CD4-positive, alpha-beta T cell treated with Interleukin-17A for 1 hour (primary cell): ENCODE measurements around the gene PDLIM7.

Experiments
- DNase-seq: peaks from one replicate; pipeline ENCODE4 v3.0.0-alpha.2; 2020

The PDLIM7 gene

DNA sequence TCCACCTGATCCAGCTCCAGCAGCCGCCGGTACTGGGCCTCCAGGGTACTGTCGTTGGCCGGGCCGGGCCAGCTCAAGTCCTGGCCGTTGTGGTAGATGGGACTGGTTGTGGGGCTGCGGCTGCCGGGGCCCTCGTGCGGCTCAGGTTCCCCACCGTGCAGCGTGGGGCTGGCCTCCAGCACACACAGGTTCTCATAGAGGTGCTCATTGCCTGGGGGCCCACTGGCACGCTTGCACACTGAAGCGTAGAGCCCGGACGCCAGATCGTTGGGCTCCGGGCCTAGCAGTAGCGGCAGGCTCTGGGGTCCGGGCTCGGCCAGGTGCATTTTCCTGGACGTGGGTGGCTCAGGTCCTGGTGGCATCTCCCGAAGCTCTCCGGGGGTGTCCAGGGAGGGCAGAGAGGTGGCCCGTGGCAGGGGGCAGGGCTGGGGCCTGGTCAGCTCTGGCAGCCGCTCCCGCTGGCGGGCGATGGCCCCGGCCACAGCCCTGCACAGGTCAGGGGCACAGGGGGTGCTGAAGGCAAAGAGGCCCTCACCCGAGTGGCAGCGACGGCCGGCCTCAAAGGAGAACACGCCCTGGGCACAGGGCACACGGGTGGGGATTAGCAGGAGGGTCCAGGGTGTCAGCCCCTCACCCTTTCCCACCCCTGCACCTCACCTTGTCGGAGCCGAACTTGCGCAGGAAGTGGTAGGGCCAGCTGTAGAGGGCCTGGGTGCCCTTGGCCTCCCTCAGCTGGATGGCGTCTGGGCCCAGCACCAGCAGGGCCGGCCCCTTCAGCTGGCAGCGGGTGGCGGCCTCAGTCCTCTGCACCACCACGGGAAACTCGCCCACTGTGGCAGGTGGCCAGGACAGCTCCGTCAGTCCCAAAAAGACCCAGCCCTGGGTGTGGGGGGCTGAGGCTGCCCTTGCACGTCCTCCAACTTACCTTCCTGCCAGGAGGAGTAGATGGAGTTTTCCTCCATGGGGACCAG, 7.0 kb upstream of the PDLIM7 start:
- no peak for DNase-seq

DNA sequence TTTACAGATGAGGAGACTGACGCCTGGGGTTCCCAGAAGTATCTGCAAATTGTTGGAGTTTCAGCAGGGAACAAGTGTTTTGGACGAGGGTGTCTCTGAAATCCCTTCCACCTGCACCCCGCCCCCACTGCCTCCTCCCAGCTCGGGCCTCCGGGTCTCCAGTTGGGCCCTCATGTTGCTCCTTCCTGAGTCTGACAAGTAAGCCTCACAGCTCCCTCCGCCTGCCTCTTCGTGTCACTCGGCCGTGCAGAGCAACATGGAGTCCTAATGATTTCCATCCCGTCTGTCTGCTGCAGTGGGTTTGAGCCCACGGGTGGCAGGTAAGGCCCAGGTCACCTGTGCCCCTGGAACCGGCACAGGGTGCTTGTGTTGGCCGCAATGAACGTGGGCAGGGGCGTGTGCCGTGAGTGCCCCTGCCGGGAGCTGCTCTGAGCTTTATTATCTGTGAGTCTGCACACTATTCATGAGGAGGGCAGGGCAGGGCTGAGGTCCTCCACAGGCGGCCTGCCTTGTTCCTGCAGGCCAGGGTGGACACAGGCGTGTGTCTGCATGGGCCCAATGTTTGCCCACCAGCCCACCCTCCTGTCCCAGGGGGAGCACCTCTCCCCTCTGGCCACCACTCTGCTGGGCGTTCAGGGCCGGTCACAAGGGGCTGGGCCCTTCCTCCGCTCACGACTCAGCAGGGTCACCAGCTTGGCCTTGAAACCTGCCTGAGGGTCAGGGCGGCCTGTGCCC, 6.1 kb upstream of the PDLIM7 start:
- DNase-seq = no peak

DNA sequence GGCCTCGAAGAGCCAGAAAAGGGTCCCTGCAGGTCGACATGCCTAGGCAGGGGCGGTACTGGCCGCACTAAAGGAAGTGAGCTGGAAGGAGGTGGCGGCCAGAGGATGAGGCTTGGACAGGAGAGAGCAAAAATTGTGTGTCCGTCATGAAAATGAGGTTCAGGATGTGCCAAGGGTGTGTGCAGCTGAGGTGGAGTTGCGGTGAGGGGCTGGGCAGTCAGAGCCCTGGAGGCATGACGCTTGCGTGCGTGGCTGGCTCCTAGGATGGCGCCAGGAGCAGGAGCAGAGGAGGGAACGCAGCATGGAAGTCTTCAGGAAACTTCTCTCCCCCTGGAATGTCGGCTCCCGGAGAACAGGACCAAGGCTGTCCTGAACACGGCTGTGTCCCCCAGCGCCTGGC, 5.5 kb upstream of the PDLIM7 start:
- no peak for DNase-seq

DNA sequence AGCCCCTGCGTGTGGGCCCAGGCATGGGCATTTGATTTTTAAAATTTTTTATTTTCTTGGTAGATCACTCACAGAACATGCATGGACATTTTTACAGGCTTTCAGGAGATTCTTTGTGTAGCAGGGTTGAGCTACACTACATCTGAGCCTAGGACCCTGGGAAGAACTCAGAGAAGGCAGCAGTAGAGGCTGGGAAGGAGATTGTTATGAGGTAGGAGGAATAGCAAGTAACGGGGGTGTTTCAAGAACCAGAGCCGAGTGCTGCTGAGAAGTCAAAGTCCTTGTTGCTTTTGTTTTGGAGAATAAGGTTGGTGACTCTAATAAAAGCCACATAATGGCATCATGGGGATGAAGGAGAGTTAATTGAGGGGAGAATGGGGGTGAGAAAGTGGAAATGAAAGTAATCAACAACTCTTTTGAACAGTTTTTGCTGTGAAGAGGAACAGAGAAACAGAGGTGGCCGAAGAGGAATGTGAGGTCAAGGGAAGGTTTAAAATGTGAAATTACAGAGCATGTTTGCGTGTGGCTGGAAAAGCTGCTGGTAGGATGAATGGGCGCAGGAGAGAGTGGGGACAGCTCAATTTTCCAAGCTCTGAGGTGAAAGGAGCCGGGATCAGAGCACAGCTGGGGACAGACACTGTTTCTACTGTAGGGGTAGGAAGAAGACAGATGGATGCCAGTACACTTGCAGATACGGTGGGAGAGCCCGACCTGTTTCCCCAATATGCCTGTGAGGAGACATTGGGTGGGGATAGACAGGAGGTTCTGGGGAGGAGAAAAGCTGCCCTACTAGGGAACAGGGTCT, 4.7 kb upstream of the PDLIM7 start:
- DNase-seq = no peak

DNA sequence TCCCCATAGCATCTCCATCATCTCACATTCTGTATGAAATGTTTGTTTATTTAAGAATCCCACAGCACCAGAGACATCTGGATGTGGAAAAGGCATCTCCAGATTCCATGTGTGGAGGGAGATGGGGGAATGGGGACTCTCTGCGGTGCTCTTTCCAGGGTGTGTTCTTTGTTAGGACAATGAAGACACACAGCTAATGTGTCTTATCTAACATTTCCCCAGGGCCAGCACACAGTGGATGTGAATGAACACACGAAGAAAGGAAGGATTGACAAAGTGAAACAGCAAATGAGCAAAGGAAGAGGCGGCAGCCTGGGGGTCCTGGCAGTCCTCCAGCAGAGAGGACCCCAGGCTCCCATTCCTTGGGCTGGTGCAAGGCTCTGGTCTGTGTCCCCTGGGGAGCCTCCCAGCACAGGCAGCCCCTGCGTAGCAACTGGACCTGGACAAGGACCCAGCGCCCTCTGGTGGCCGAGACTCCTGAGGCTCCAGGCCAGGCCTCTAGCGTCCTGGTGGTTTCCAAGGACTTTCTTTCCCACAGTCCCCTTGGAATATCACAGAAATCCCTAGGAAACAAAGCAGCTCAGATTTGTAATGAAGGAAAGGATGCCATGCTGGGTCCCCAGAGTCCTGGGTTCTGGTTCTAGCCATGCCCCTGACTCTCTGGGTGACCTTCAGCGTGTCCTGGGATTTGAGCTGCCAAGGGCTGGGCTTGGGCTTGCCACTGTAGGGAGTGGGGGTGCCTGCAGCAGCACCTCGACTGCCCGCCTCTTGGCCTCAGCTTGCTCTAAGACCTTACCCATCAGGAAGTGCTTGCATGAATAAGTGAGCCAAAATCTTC, 3.5 kb upstream of the PDLIM7 start:
- DNase-seq = peak; percentile 83

DNA sequence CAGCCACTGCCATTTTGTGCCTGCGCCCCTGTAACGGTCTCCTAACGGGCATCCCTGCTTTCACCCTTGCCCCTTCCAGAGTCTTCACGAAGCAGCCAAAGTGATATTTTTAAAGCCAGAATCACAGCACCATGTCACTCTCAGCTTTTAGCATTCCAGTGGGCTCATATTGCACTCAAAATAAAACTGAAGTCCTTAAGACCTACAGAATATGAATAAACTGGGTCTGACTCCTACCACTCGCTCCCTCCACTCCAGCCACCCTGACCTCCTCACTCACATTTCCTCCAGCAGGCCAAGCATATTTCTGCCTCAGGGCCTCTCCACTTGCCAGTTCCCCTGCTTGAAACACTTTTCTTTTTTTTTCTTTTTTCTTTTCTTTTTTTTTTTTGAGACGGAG, 2.4 kb upstream of the PDLIM7 start:
- no peak for DNase-seq

DNA sequence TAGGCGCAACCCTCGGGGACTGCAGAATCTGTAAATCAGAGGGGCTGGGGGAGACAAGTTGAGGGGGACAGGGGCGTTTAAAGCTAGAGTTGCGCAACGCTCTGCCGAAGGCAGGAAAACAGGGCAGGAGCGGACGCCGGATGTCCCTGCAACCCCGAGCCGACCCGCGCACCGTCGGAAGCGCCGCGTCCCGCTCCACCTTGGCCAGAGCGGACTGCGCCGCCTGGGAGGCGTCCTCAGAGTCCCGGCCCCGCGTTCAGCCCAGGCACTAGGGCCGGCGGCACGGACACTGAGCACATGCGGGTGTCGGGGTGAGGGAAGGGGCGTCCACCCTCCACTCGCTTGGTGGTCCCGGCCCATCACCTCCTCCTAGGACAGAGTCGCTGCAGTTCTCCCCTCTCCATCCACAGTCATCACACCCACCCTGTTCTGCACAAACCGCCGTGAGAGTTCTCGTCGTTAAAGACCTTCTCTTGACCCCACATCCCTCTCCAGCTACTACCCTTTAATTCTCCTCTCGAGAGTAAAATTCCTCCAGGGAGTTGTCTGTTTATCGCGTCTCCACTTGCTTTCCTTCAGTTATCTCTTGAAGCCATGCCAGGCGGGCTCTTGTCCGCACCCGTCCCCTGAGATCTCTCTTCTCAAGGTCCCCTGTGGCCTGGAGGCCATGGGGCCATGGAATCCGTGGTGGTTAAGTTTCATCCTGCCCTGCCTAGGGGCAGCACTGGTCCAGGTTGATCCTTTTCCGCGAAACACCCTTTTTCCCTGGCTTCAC, 796 bp upstream of the PDLIM7 start:
- no peak for DNase-seq

DNA sequence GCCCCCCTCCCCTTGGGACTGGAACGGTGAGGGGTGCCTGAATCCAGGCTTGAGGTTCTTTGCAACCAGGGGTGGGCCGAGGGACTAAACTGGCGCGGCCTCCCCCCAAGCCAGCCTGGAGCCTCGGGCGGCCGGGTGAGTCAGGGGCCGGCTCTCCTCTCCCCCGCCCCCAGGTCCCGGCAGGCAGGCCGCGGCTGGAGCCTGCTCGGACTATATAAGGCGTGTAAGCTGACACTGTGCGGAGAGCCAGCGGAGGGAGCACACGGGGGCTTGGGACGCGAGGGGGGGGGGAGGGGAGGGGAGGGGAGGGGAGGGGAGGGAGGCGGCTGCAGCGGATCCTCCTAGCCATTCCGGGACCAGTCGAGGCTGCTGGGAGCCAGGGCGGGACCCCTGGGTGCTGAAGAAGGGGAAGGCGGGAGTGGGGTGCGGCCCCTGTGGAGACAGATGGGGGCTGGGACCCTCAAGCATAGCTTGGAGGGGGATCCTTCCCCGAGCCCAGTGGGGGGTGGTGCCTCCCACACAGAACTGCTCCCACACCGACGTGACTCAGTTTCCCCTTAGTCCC, 595 bp downstream of the PDLIM7 start:
- DNase-seq = no peak

DNA sequence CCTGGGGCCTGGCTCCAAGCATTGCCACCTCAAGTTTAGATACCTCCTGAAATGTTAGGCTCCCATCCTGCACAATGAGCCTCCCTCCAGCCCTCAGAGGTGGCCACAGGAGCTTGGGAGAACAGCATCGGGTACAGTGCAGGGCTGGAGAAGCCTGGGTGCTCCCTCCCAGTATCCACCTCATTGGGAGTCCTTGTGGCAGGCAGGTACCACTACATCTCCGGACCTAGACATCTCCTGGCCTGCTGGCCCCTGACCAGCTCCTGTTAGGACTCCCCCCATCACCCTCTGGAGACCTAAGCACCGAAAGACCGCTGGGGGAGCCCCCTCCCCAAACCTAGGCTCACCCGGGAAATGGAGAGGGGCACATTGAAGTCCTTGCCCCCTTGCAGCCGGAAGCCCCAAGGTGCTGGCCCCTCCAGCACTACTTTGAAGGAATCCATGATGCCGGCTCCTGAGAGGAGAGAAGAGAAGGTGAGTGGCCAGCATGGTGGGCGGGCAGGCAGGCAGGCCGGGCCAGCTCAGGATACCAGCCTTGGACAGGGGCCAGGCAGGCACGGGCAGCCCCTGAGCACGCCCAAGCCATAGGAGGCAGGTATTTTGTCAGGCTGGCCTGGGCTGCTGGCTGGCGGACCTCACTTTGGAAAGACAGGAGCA, 1.2 kb downstream of the PDLIM7 start:
- DNase-seq = no peak

DNA sequence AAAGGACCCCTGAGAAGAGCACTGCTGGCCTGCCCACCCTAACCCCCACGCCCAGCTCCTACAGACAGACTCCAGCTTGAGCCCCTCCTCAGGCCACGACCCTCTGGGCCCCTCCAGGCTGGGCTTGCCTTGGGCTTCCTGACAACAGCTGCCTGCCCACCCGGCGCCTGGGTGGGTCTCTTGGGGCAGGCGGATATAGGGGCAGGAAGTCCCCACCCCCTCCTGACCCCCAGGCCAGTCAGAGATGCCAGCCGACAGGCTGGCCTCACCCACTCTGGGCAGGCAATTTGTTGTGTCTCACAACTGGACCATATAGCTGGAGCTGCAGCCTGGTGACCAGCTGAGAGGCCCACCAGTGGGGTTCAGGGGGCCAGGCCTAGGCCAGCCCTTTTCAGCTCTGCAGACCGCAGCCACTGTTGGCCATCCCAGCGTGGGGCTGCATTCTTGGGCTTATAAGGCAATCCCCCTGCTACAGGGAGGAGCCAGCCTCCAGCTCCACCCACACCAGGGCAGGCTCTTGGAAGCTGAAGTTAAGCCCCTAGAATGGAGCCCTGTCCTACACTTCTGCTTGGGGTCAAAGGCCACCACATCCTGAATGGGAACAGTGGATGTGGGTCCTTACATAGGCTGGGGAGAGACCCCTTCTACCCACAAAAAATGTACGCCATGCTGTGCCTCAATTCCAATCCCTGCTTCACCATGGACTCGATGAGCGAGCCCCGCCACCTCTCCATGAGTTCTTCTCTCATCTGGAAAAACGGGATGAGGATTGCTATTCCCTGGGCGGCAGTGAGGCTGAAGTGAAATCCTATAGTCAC, 2.0 kb downstream of the PDLIM7 start:
- DNase-seq = no peak

DNA sequence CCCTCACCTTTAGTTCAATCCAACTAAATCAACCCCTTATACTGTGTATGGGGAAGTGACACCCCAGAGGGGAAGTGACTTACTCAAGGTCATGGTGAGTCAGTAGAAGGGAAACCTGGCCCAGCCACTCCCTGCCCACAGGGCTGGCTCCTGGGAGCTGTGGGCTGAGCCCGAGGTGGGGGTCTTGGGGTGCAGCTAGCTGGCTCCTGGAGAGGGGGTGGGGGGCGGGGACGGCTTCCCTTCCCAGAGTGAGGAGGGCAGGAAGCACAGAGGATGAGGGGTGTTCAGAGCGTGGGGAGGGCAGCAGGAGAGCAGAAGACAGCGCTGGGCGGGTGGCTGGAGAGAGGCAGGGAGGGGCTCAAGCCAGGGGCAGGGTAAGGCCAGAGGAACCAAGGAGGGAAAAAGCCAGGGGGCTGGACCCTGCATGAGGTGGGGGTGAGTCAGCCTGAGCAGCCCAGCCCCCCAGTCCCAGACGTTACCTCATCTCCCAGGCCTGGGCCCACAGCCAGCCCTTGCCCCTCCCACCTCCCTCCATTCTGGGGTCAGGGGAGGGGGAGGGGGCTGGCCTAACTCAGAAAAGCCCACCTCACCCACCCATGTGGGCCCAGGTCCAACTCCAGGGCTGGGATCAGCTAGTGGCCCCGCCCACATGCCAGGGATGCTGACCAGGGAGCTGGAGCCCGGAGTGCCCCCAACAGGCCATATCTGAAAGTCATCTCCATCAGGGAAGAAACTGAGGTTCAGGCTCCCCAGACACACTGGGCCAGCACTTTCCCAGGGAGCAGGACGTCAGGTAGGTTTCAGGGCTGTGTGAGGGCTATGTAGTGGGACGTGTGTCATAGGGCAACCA, 2.8 kb downstream of the PDLIM7 start:
- DNase-seq = peak; percentile 22

DNA sequence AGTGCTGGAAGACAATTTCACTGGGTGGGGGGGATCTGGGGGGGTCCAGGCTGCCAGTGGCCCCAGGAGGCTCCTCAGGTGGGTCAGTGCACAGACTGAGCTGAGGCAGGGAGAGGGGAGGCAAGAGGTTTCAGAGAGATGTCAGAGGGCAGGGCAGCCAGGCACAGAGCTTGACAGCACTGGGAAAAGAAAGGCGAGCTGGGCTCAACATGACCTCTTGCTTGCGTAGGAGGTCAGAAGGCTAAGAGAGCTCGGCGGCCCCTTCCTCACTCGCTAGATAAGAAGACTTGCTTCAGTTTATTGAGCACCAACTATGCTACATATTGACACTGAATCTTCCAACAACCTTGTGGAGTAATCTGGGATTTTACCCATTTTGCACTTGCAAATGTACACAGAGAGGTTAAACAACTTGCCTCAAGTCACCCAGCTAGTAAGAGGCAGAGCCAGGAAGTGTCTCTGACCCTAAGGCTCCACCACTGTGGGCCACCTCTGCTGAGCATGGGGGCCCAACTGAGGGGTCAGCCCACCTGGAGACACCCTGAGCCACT, 3.5 kb downstream of the PDLIM7 start:
- no peak for DNase-seq

DNA sequence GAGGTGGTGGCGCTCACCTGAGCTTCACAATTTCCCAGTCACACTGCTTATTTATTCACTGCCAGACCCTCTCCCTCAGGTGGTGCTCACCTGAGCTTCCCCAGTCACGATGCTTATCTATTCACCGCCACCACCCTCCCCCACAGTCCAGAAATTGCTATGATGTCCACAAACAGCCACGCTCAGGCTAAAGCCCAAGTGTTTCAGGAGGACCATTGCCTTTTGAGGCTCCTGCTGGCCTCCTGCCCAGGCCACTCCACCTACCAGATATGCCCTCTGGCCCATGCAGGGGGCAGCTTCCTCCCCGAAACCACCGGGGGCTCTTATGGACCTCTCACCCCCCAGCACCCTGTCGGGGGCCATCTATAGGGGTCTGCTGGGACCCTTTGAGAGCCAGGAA, 4.6 kb downstream of the PDLIM7 start:
- DNase-seq = no peak

DNA sequence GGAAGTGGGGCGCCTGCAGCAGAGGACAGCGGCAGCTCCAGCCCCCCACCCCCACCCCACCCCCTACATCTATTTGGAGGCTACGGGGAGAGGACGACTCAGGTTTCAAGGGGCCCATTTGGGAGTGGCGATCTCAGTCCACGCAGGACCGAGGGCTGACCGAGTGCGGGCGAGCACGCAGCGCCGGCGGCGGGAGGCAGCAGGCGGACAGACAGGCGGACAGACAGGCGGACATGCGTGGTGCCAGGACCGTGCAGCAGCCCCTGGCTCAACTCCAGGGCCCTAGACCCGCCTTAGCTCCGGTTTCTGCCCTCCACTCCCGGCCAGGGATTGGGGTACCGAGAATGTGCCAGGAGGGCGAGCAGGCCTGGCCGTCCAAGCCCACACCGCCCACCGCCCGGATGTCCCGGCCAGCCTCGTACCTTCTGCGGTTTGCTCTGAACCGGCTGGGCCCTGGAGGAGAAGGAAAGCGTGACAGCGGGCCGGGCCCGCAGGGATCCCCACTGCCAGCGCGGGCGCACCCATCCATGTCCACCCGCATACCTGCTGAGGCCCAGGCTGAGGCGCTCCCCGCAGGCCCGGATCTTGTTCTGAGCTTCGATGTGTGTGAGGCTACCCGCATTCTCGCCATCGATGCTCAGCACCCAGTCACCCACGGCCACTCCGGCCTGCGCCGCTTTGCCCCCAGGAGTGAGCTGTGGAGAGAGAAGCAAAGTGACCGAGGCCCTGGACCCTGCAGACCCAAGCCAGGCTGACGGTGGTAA, 5.2 kb downstream of the PDLIM7 start:
- no peak for DNase-seq

DNA sequence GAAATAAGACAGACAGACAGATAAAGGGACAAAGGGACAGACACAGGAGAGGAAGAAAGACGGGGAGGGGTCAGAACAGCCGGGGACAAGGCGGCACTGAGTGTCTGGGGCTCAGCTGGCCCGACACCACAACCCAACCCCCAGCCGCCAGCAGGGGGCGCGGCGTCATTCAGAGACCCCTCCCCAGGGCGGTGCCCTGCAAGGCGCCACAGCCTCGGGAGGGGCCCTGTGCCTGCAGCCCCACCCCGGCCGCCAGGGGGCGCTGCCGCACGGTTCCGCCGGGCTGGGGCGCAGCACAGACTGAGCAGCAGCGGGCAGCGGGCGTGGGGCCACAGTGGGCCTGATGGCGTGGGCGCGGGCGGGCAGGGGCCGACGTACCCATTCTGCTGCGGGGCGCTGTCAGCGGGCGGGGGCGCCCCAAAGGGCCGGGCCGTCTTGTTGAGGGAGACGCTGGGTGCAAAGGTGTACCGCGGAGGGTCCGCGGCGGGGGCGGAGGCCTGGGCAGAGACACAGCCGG, 5.9 kb downstream of the PDLIM7 start:
- DNase-seq = no peak

DNA sequence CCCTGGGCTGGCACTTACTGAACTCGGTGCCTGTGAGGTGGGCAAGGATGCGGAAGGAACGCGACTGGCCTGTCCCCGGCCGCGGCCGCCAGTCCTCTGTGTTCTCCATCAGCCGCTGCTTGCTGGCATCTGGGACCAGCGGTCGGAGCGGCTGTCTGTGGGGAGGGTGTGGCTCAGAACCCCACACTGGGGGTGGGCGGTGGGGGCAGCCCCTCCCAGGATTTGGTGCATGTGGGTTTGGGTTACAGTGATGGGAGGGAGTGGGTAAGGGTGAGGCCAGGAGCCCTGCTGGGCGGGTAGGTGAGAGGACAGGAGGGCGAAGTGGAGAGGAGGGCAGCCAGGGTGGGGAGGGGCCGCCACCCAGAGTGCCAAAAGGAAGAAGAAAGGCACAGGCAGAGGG, 6.4 kb downstream of the PDLIM7 start:
- no peak for DNase-seq

DNA sequence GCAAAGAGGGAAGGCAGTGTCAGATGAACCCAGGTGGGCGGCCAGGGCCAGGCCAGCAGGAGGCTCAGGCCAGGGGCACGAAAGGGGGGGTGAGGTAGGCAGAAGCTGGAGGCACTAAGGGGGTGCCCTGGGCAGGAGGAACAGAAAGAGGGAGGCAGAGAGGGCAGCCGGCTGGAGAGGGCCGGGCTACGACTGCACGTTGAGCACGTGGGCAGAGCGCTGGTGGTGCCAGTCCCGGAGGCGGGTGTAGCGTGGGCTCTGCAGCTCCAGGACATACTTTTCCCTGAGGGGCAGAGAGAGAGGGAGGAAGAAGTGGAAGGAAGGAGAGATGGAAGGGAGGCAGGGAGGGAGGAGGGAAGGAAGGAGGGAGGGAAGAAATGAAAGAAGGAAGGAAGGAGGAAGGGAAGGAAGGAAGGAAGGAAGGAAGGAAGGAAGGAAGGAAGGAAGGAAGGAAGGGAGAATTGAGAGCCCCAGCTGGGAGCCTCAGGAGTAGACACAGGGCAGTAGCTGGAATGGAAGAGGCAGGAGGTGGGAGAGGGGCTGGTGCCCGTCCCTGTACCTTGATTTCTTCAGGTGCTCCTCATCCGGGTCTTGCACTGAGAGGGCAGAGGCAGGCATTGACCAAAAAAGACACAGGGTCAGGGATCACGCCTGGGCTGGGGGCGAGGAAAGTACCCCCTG, 7.0 kb downstream of the PDLIM7 start:
- no peak for DNase-seq
